HL-60 (cell line): ENCODE measurements around the gene CBFA2T2.

ENCODE experiments used
- DNase-seq, 2 experiments: peaks; one replicate each; pipeline ENCODE4 v3.0.0-alpha.2; 2010 to 2020; ENCODE audit warnings: low read depth in 1 of 2, low spot score in 1 of 2
- H3K27ac ChIP-seq: fragments of 250-450 bp; sonication (Bioruptor Pico); replicated peaks from 2 replicates; pipeline ENCODE4 v1.5.1; 2020; ENCODE audit warnings: mild to moderate bottlenecking, moderate library complexity
- H3K27me3 ChIP-seq: fragments of 250-450 bp; sonication (Bioruptor Pico); 2 replicates; pipeline ENCODE4 v1.5.1; 2021; ENCODE audit warnings: mild to moderate bottlenecking, moderate library complexity; ENCODE audit not compliant: insufficient read depth, poor library complexity, severe bottlenecking
- H3K4me3 ChIP-seq: replicated peaks from 2 replicates; pipeline ENCODE4 v1.5.1; 2011; ENCODE audit warnings: mild to moderate bottlenecking, control low read depth, low read length; ENCODE audit not compliant: insufficient read depth
- CTCF ChIP-seq: IDR thresholded peaks from one replicate; pipeline ENCODE4 v1.5.1; 2011; ENCODE audit warnings: low read length, control low read depth, inconsistent platforms; ENCODE audit not compliant: insufficient read depth
- GABPA ChIP-seq: IDR thresholded peaks from 2 replicates; pipeline ENCODE4 v1.6.1; 2012; ENCODE audit warnings: low read depth
- POLR2AphosphoS5 ChIP-seq: IDR thresholded peaks from 2 replicates; pipeline ENCODE4 v1.6.1; 2012; ENCODE audit warnings: low read depth
- REST ChIP-seq: IDR thresholded peaks from 2 replicates; pipeline ENCODE4 v1.6.1; 2012; ENCODE audit warnings: low read depth; ENCODE audit not compliant: insufficient replicate concordance
- SPI1 ChIP-seq: IDR thresholded peaks from 2 replicates; pipeline ENCODE4 v1.6.1; 2012; ENCODE audit warnings: low read depth, mild to moderate bottlenecking, borderline replicate concordance

Gene CBFA2T2

GRCh38 chr20:33666293-33667244 lies 176.7 kb downstream of the CBFA2T2 start, which contains the start of gene ACTL10:
Gene ACTL10 (plus strand): TSS chr20:33666943. CDS start chr20:33667498, 555 bp downstream.
- H3K4me3 ChIP-seq: peak within 1 kb of the TSS; percentile 45
- peak; percentile 85 to 97 for DNase-seq
- H3K27me3 ChIP-seq: no peaks in the 10 kb centered on the region
- TF ChIP-seq GABPA: no peak
- TF ChIP-seq CTCF: no peak
- no peak; the same call in 1 of the 2 replicates for TF ChIP-seq SPI1
- TF ChIP-seq POLR2AphosphoS5: no peak; the same call in 1 of the 2 replicates
- TF ChIP-seq REST: no peak
- H3K27ac ChIP-seq: 0 out of 2 replicates have a peak within 1 kb of the TSS, but pooled peaks have one; percentile 2

- no peak overlapping the region for H3K27ac ChIP-seq
Measured at GRCh38 chr20:33667245-33667675, 177.4 kb downstream of the CBFA2T2 start.

More at GRCh38 chr20:33667245-33667675, 177.4 kb downstream of the CBFA2T2 start:
- TF ChIP-seq GABPA (no peak), POLR2AphosphoS5 (no peak), CTCF (no peak), SPI1 (no peak), REST (no peak)
- Histone ChIP-seq H3K27me3 (no peaks in the 10 kb centered on the region), H3K4me3 (peak overlapping the region; percentile 45)
- peak; percentile 35 to 42 for DNase-seq
